T-helper 1 cell treated with Interleukin-12 subunit alpha and Interleukin-12 subunit beta and Interleukin-4 antibody, amounts not matched to agents 30 μg/mL and 1 μg/mL, for 36 hours (primary cell): ENCODE results near the gene MCRS1.

Experiments
- H3K27ac Mint-ChIP-seq: one replicate; pipeline ENCODE4 v1.8.0; 2021; ENCODE audit warnings: mild to moderate bottlenecking, mixed read lengths
- H3K27me3 Mint-ChIP-seq: one replicate; pipeline ENCODE4 v1.8.0; 2021; ENCODE audit warnings: low read depth, mixed read lengths
- H3K36me3 Mint-ChIP-seq: one replicate; pipeline ENCODE4 v1.8.0; 2021; ENCODE audit warnings: low read depth, mixed read lengths
- H3K4me1 Mint-ChIP-seq: one replicate; pipeline ENCODE4 v1.8.0; 2021; ENCODE audit warnings: low read depth, mixed read lengths
- H3K4me3 Mint-ChIP-seq: one replicate; pipeline ENCODE4 v1.8.0; 2021; ENCODE audit warnings: mild to moderate bottlenecking, moderate library complexity, mixed read lengths
- H3K9me3 Mint-ChIP-seq: one replicate; pipeline ENCODE4 v1.8.0; 2021; ENCODE audit warnings: mixed read lengths

MCRS1 gene

GRCh38 chr12:49565406-49566265, 2.3 kb downstream of the MCRS1 start:
- Mint-ChIP-seq H3K27me3 (no peaks in the 10 kb centered on the region), H3K9me3 (no peaks in the 10 kb centered on the region), H3K36me3 (peaks cover 22% of the 10 kb centered on the region), H3K4me1 (peaks cover 41% of the 10 kb centered on the region), H3K27ac (peak overlapping the region; percentile 62), H3K4me3 (peak overlapping the region; percentile 44)

GRCh38 chr12:49564686-49565405, 3.1 kb downstream of the MCRS1 start:
- no peaks in the 10 kb centered on the region for H3K27me3 Mint-ChIP-seq
- H3K36me3 Mint-ChIP-seq, result peaks cover 25% of the 10 kb centered on the region
- peak overlapping the region; percentile 44 for H3K4me3 Mint-ChIP-seq
- H3K4me1 Mint-ChIP-seq, result peaks cover 42% of the 10 kb centered on the region
- peak overlapping the region; percentile 62 for H3K27ac Mint-ChIP-seq
- no peaks in the 10 kb centered on the region for H3K9me3 Mint-ChIP-seq

GRCh38 chr12:49563951-49564685, 3.8 kb downstream of the MCRS1 start:
- peak overlapping the region; percentile 50 for H3K4me3 Mint-ChIP-seq
- peaks cover 28% of the 10 kb centered on the region for H3K36me3 Mint-ChIP-seq
- H3K27me3 Mint-ChIP-seq, result no peaks in the 10 kb centered on the region
- H3K9me3 Mint-ChIP-seq, result no peaks in the 10 kb centered on the region
- H3K27ac Mint-ChIP-seq, result peak overlapping the region; percentile 68
- peaks cover 42% of the 10 kb centered on the region for H3K4me1 Mint-ChIP-seq

GRCh38 chr12:49562831-49563230, 5.1 kb downstream of the MCRS1 start:
- Mint-ChIP-seq H3K9me3 (no peaks in the 10 kb centered on the region), H3K4me1 (peaks cover 34% of the 10 kb centered on the region), H3K27ac (no peak overlapping the region), H3K4me3 (no peak overlapping the region), H3K36me3 (peaks cover 36% of the 10 kb centered on the region), H3K27me3 (no peaks in the 10 kb centered on the region)

- Mint-ChIP-seq H3K27ac (no peak overlapping the region), H3K4me1 (peaks cover 34% of the 10 kb centered on the region), H3K36me3 (peaks cover 36% of the 10 kb centered on the region), H3K27me3 (no peaks in the 10 kb centered on the region), H3K9me3 (no peaks in the 10 kb centered on the region), H3K4me3 (no peak overlapping the region)
These were observed 5.7 kb downstream of the MCRS1 start for GRCh38 chr12:49562233-49562632.

- Mint-ChIP-seq H3K4me1 (peaks cover 25% of the 10 kb centered on the region), H3K9me3 (no peaks in the 10 kb centered on the region), H3K27ac (no peak overlapping the region), H3K27me3 (no peaks in the 10 kb centered on the region), H3K4me3 (no peak overlapping the region), H3K36me3 (peaks cover 40% of the 10 kb centered on the region)
These were observed 7.2 kb downstream of the MCRS1 start for GRCh38 chr12:49560695-49561094.

GRCh38 chr12:49559011-49559675, 8.8 kb downstream of the MCRS1 start:
- Mint-ChIP-seq H3K4me1 (peaks cover 10% of the 10 kb centered on the region), H3K4me3 (no peak overlapping the region), H3K36me3 (peaks cover 34% of the 10 kb centered on the region), H3K9me3 (no peaks in the 10 kb centered on the region), H3K27ac (peak overlapping the region; percentile 45), H3K27me3 (no peaks in the 10 kb centered on the region)

GRCh38 chr12:49558526-49558925, 9.4 kb downstream of the MCRS1 start:
- Mint-ChIP-seq H3K4me1 (peaks cover 6% of the 10 kb centered on the region), H3K9me3 (no peaks in the 10 kb centered on the region), H3K27me3 (no peaks in the 10 kb centered on the region), H3K4me3 (no peak overlapping the region), H3K36me3 (peaks cover 29% of the 10 kb centered on the region), H3K27ac (no peak overlapping the region)

GRCh38 chr12:49557917-49558215, 10.1 kb downstream of the MCRS1 start:
- no peaks in the 10 kb centered on the region for H3K27me3 Mint-ChIP-seq
- peaks cover 29% of the 10 kb centered on the region for H3K36me3 Mint-ChIP-seq
- no peak overlapping the region for H3K27ac Mint-ChIP-seq
- no peak overlapping the region for H3K4me3 Mint-ChIP-seq
- H3K9me3 Mint-ChIP-seq, result no peaks in the 10 kb centered on the region
- H3K4me1 Mint-ChIP-seq, result peaks cover 6% of the 10 kb centered on the region

- Mint-ChIP-seq H3K4me1 (peaks cover 6% of the 10 kb centered on the region), H3K27me3 (peaks cover 5% of the 10 kb centered on the region), H3K36me3 (peaks cover 29% of the 10 kb centered on the region), H3K9me3 (no peaks in the 10 kb centered on the region), H3K27ac (no peak overlapping the region), H3K4me3 (no peak overlapping the region)
These were observed 10.6 kb downstream of the MCRS1 start for GRCh38 chr12:49557187-49557916.

GRCh38 chr12:49556391-49557186, 11.4 kb downstream of the MCRS1 start:
- Mint-ChIP-seq H3K27ac (no peak overlapping the region), H3K4me1 (peaks cover 6% of the 10 kb centered on the region), H3K27me3 (peaks cover 5% of the 10 kb centered on the region), H3K4me3 (no peak overlapping the region), H3K9me3 (no peaks in the 10 kb centered on the region), H3K36me3 (peaks cover 23% of the 10 kb centered on the region)

- peaks cover 4% of the 10 kb centered on the region for H3K4me1 Mint-ChIP-seq
- no peak overlapping the region for H3K27ac Mint-ChIP-seq
- no peaks in the 10 kb centered on the region for H3K9me3 Mint-ChIP-seq
- peaks cover 5% of the 10 kb centered on the region for H3K27me3 Mint-ChIP-seq
- peaks cover 21% of the 10 kb centered on the region for H3K36me3 Mint-ChIP-seq
- H3K4me3 Mint-ChIP-seq, result no peak overlapping the region
These were observed 12.1 kb downstream of the MCRS1 start for GRCh38 chr12:49555631-49556390.

GRCh38 chr12:49554266-49554665, 13.7 kb downstream of the MCRS1 start:
- H3K27me3 Mint-ChIP-seq, result peaks cover 14% of the 10 kb centered on the region
- H3K4me1 Mint-ChIP-seq, result no peaks in the 10 kb centered on the region
- no peaks in the 10 kb centered on the region for H3K9me3 Mint-ChIP-seq
- no peak overlapping the region for H3K27ac Mint-ChIP-seq
- peaks cover 14% of the 10 kb centered on the region for H3K36me3 Mint-ChIP-seq
- H3K4me3 Mint-ChIP-seq, result no peak overlapping the region
